Osteoblast (primary cell): ENCODE results near the gene SLC24A3. TPM values are rescaled to one million over a fixed set of nuclear protein-coding genes. Genes with fewer than 3 reads are reported as not detected.

Source experiments
- DNase-seq: peaks from one replicate; pipeline ENCODE4 v3.0.0; 2011; ENCODE audit warnings: low spot score, mixed read lengths; ENCODE audit not compliant: insufficient read length; ENCODE audit errors: missing footprints
- H2AFZ ChIP-seq: 2 replicates; pipeline ENCODE4 v1.6.0; 2011; ENCODE audit warnings: mild to moderate bottlenecking, low read length
- H3K27ac ChIP-seq: 2 replicates; pipeline ENCODE4 v1.5.1; 2011; ENCODE audit warnings: mild to moderate bottlenecking, low read depth, low read length, moderate library complexity
- H3K27me3 ChIP-seq: 2 replicates; pipeline ENCODE4 v1.6.0; 2012; ENCODE audit warnings: mild to moderate bottlenecking, control low read depth, inconsistent platforms, low read length, moderate library complexity; ENCODE audit not compliant: insufficient read depth
- H3K36me3 ChIP-seq: 2 replicates; pipeline ENCODE4 v1.5.1; 2011; ENCODE audit warnings: mild to moderate bottlenecking, low read length, control low read depth, moderate library complexity; ENCODE audit not compliant: insufficient read depth
- H3K4me1 ChIP-seq: 2 replicates; pipeline ENCODE4 v1.5.1; 2011; ENCODE audit warnings: mild to moderate bottlenecking, low read length, control low read depth, moderate library complexity; ENCODE audit not compliant: insufficient read depth
- H3K4me2 ChIP-seq: 2 replicates; pipeline ENCODE4 v1.6.0; 2011; ENCODE audit warnings: mild to moderate bottlenecking, low read length; ENCODE audit not compliant: insufficient read depth
- H3K4me3 ChIP-seq: fragments of 200-600 bp; sonication (generic); 3 replicates; pipeline ENCODE4 v1.5.1; 2012; ENCODE audit warnings: mild to moderate bottlenecking, low read length, inconsistent platforms; ENCODE audit not compliant: insufficient read depth
- H3K79me2 ChIP-seq: 2 replicates; pipeline ENCODE4 v1.6.0; 2012; ENCODE audit warnings: mild to moderate bottlenecking, low read length, control low read depth, inconsistent platforms; ENCODE audit not compliant: insufficient read depth
- H3K9me3 ChIP-seq: 2 replicates; pipeline ENCODE4 v1.5.1; 2011; ENCODE audit warnings: low read depth, low read length, control low read depth
- H4K20me1 ChIP-seq: 2 replicates; pipeline ENCODE4 v1.6.0; 2012; ENCODE audit warnings: mild to moderate bottlenecking, low read length, control low read depth; ENCODE audit not compliant: insufficient read depth
- total RNA-seq: library from RNA; depleted of rRNA; stranded (reverse); fragments of >200 nt; gene quantifications from 2 replicates; pipeline ENCODE4 v1.2.3, GENCODE V29; 2012
- TF ChIP-seq, protein P1 (sequence below): IDR thresholded peaks from 2 replicates; pipeline ENCODE4 v1.5.1; 2011; ENCODE audit warnings: mild to moderate bottlenecking, low read depth, low read length, moderate library complexity; ENCODE audit errors: extremely low read depth

Gene SLC24A3
- total RNA-seq, 1 donor = 1.1 TPM

DNA sequence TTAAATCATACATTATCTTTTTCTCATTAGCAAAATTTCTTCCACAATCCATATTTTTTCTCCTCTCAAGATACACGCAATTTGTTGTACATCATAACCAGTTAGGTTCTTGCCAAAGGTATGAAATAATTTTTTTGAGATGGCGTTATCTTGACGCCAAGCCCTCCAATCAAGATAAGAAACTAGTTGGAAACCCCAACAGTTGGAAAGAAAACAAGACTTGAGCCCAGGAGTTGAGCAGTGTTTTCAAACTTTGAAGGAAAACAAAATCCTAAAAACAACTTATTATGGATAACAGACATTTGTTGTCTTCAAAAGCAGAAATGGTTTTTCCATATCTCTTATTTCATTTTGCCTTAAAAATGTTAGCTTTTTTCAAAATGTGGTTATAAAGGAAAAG, 184.8 kb downstream of the SLC24A3 start:
- TF ChIP-seq, protein P1, sequence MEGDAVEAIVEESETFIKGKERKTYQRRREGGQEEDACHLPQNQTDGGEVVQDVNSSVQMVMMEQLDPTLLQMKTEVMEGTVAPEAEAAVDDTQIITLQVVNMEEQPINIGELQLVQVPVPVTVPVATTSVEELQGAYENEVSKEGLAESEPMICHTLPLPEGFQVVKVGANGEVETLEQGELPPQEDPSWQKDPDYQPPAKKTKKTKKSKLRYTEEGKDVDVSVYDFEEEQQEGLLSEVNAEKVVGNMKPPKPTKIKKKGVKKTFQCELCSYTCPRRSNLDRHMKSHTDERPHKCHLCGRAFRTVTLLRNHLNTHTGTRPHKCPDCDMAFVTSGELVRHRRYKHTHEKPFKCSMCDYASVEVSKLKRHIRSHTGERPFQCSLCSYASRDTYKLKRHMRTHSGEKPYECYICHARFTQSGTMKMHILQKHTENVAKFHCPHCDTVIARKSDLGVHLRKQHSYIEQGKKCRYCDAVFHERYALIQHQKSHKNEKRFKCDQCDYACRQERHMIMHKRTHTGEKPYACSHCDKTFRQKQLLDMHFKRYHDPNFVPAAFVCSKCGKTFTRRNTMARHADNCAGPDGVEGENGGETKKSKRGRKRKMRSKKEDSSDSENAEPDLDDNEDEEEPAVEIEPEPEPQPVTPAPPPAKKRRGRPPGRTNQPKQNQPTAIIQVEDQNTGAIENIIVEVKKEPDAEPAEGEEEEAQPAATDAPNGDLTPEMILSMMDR = no peak
- no peak overlapping the region for H3K4me3 ChIP-seq
- H3K4me1 ChIP-seq = no peaks in the 10 kb centered on the region
- no peak overlapping the region for H2AFZ ChIP-seq
- no peaks in the 10 kb centered on the region for H3K9me3 ChIP-seq
- no peaks in the 10 kb centered on the region for H3K36me3 ChIP-seq
- H3K79me2 ChIP-seq = no peaks in the 10 kb centered on the region
- no peak overlapping the region for H3K4me2 ChIP-seq
- no peak for DNase-seq
- no peak overlapping the region for H3K27ac ChIP-seq
- no peaks in the 10 kb centered on the region for H4K20me1 ChIP-seq
- H3K27me3 ChIP-seq = no peaks in the 10 kb centered on the region

DNA sequence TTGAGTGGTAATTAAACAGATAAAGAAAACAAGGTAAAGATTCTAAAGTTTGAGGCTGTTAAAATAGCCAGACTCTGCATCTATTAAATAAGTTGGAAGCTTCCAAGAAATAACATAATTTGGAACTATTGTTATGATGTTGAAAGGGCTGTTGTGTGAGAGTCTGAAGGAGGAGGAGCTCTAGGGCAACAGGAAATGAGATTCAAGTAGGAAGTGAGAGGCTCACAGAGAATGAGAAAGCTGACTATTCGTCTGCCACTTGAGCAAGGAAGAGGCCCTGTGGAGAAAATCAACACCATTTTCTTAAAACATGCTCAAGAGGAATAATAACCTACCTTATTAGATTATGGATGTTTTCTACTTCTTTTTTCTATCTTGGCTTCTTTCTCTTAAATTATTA, 185.2 kb downstream of the SLC24A3 start:
- no peaks in the 10 kb centered on the region for H3K4me1 ChIP-seq
- no peaks in the 10 kb centered on the region for H3K79me2 ChIP-seq
- no peak for DNase-seq
- no peaks in the 10 kb centered on the region for H3K36me3 ChIP-seq
- no peaks in the 10 kb centered on the region for H4K20me1 ChIP-seq
- no peaks in the 10 kb centered on the region for H3K27me3 ChIP-seq
- TF ChIP-seq, protein P1 = no peak
- no peak overlapping the region for H3K4me3 ChIP-seq
- no peak overlapping the region for H3K4me2 ChIP-seq
- H3K9me3 ChIP-seq = no peaks in the 10 kb centered on the region
- no peak overlapping the region for H3K27ac ChIP-seq
- no peak overlapping the region for H2AFZ ChIP-seq

DNA sequence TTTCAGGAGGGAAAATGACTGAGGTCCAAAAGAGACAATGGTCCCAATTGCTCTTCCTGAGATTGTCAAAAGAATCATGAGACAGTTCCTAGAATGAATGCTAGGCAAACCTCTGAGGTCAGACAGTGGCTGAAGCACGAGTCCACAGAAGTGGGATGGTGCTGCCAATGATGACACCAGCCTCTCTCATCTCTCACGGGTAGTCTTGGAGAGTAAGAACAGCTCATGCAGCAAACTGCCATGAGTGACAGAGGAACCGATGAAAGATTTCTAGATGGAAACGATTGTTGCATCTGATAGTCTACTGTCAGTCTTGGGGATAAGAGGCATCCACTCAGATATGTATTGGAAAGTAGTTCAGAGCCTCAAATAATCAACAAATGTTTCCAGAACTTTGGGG, 188.7 kb downstream of the SLC24A3 start:
- Histone ChIP-seq H3K4me3 (no peak overlapping the region), H4K20me1 (no peaks in the 10 kb centered on the region), H3K79me2 (no peaks in the 10 kb centered on the region), H3K36me3 (no peaks in the 10 kb centered on the region), H3K27me3 (no peaks in the 10 kb centered on the region), H3K4me1 (no peaks in the 10 kb centered on the region), H2AFZ (no peak overlapping the region), H3K27ac (no peak overlapping the region), H3K4me2 (no peak overlapping the region), H3K9me3 (no peaks in the 10 kb centered on the region)
- DNase-seq = no peak
- TF ChIP-seq, protein P1 = no peak

DNA sequence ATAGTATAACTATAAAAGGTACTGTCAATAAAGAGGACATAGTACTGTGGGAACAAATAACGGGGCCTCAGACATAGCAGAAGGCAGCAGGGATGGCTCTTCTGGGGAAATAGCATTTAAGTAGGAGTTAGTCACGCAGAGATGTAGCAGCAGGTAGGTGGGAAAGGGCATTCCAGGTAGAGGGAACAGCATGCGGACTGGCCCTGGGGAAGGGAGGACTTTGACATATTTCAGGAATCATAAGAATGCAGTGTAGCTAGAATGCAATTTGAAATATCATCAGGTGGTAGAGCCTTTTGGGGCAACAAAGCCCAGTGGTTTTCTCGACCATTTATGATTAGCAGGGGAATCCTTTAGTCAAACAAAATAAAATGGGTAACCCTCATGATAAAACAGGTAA, 191.1 kb downstream of the SLC24A3 start:
- no peaks in the 10 kb centered on the region for H3K9me3 ChIP-seq
- no peaks in the 10 kb centered on the region for H3K27me3 ChIP-seq
- H4K20me1 ChIP-seq = no peaks in the 10 kb centered on the region
- no peak overlapping the region for H3K4me2 ChIP-seq
- no peaks in the 10 kb centered on the region for H3K4me1 ChIP-seq
- no peaks in the 10 kb centered on the region for H3K36me3 ChIP-seq
- H2AFZ ChIP-seq = no peak overlapping the region
- H3K4me3 ChIP-seq = no peak overlapping the region
- no peaks in the 10 kb centered on the region for H3K79me2 ChIP-seq
- TF ChIP-seq, protein P1 = no peak
- H3K27ac ChIP-seq = no peak overlapping the region
- no peak for DNase-seq
